Suprapubic skin (tissue), 4 donors: ENCODE measurements around the gene MATK. TPM values are rescaled to one million over a fixed set of nuclear protein-coding genes. Genes with fewer than 3 reads are reported as not detected.

Experiments used
- DNase-seq, 2 donors: peaks; one replicate each; pipeline ENCODE4 v3.0.0-alpha.2; 2019; ENCODE audit warnings: low spot score in 2 of 2
- H3K27ac ChIP-seq: fragments of 200-600 bp; sonication (generic); one replicate; pipeline ENCODE4 v1.5.1; 2019
- H3K27me3 ChIP-seq: fragments of 200-600 bp; sonication (generic); one replicate; pipeline ENCODE4 v1.5.1; 2019
- H3K36me3 ChIP-seq: fragments of 200-600 bp; sonication (generic); one replicate; pipeline ENCODE4 v1.5.1; 2019
- H3K4me1 ChIP-seq: fragments of 200-600 bp; sonication (generic); one replicate; pipeline ENCODE4 v1.5.1; 2019
- H3K4me3 ChIP-seq: fragments of 200-600 bp; sonication (generic); one replicate; pipeline ENCODE4 v1.5.1; 2019; ENCODE audit warnings: mild to moderate bottlenecking
- H3K9me3 ChIP-seq: fragments of 200-600 bp; sonication (generic); one replicate; pipeline ENCODE4 v1.5.1; 2019
- CTCF ChIP-seq, 2 donors: fragments of 200-600 bp in 1 of 2; fragments of 450-650 bp in 1 of 2; sonication (generic) in 1 of 2; IDR thresholded peaks; one replicate each; pipeline ENCODE4 v1.5.1; 2016 to 2019; ENCODE audit warnings: antibody characterized with exemption in 2 of 2, mild to moderate bottlenecking in 1 of 2, moderate library complexity in 1 of 2
- EP300 ChIP-seq: sonication (generic); formaldehyde crosslinking; IDR thresholded peaks from one replicate; pipeline ENCODE4 v1.6.1; 2017; ENCODE audit warnings: antibody characterized with exemption
- POLR2A ChIP-seq, 2 donors: fragments of 450-650 bp; IDR thresholded peaks; one replicate each; pipeline ENCODE4 v1.6.1; 2017; ENCODE audit warnings: antibody characterized with exemption in 2 of 2, mild to moderate bottlenecking in 2 of 2, moderate library complexity in 2 of 2
- POLR2AphosphoS5 ChIP-seq, 3 donors: sonication (generic); formaldehyde crosslinking; IDR thresholded peaks; one replicate each; pipeline ENCODE4 v1.6.1; 2017; ENCODE audit warnings: antibody characterized with exemption in 3 of 3
- WGBS: methylation state at CpG from one replicate; pipeline ENCODE4 v1.1.5; 2018; 5-methylcytosine and 5-hydroxymethylcytosine counted together
- total RNA-seq, 4 donors: library from RNA; depleted of rRNA; stranded (reverse); fragments of >200 nt; gene quantifications; one replicate each; pipeline ENCODE4 v1.1.0, GENCODE V29; 2016

The MATK gene
- total RNA-seq, 4 donors from 2014 or later = 0.57 to 5.4 (median 2.0) TPM

GRCh38 chr19:3733549-3734309, 52.5 kb downstream of the MATK start:
- DNase-seq = no peak
- Histone ChIP-seq H3K9me3 (no peaks in the 10 kb centered on the region), H3K27me3 (peaks cover 8% of the 10 kb centered on the region), H3K27ac (no peak overlapping the region), H3K4me3 (no peak overlapping the region), H3K4me1 (no peaks in the 10 kb centered on the region), H3K36me3 (no peaks in the 10 kb centered on the region)
- no peak for TF ChIP-seq EP300
- 57% methylated on average over 11 of the region's 20 CpGs for WGBS

GRCh38 chr19:3732108-3732507, 54.1 kb downstream of the MATK start:
- Histone ChIP-seq H3K4me1 (no peaks in the 10 kb centered on the region), H3K27me3 (peaks cover 8% of the 10 kb centered on the region), H3K4me3 (no peak overlapping the region), H3K9me3 (no peaks in the 10 kb centered on the region), H3K27ac (no peak overlapping the region), H3K36me3 (no peaks in the 10 kb centered on the region)
- TF ChIP-seq POLR2AphosphoS5 (IDR thresholded peaks at IDR 0.05) (no peak), POLR2A (IDR thresholded peaks at IDR 0.05) (no peak), EP300 (no peak), CTCF (IDR thresholded peaks at IDR 0.05) (no peak)
- DNase-seq = no peak
- 82% methylated on average over 1 of the region's 1 CpG for WGBS

- WGBS = 92% methylated on average over 16 of the region's 32 CpGs
- no peak for DNase-seq
- no peak overlapping the region for H3K4me3 ChIP-seq
- no peaks in the 10 kb centered on the region for H3K36me3 ChIP-seq
- no peak overlapping the region for H3K27ac ChIP-seq
- TF ChIP-seq CTCF (IDR thresholded peaks at IDR 0.05) (no peak), POLR2A (IDR thresholded peaks at IDR 0.05) (no peak), POLR2AphosphoS5 (IDR thresholded peaks at IDR 0.05) (no peak), EP300 (no peak)
- H3K27me3 ChIP-seq = peaks cover 14% of the 10 kb centered on the region
- H3K4me1 ChIP-seq = no peaks in the 10 kb centered on the region
- no peaks in the 10 kb centered on the region for H3K9me3 ChIP-seq
These were observed 55.7 kb downstream of the MATK start for GRCh38 chr19:3730457-3730958.

Other genes with a start within 250 kb of the MATK start
- 1 to 10 TPM in 2 of 4 donors, not detected in 2; 2.4 to 5.2 TPM for gene TEKTIP1, start 247.2 kb downstream of the MATK start, total RNA-seq
- 100 to 1,000 TPM in 2 of 4 donors, 10 to 100 TPM in 2; 60.4 to 206 (median 119) TPM for gene MFSD12, start 228.8 kb downstream of the MATK start, total RNA-seq
- 100 to 1,000 TPM in 3 of 4 donors, 10 to 100 TPM in 1; 87.9 to 135 (median 118) TPM for gene HMG20B, start 213.4 kb downstream of the MATK start, total RNA-seq
- under 1 TPM; 0.19 to 0.89 (median 0.37) TPM for gene GIPC3, start 200.9 kb downstream of the MATK start, total RNA-seq
- gene TBXA2R, start 179.5 kb downstream of the MATK start, total RNA-seq = under 1 TPM; 0.32 to 0.85 (median 0.41) TPM
- 10 to 100 TPM; 22.6 to 29.9 (median 27.9) TPM for gene CACTIN, start 159.6 kb downstream of the MATK start, total RNA-seq
- gene PIP5K1C, start 85.9 kb downstream of the MATK start, total RNA-seq = 10 to 100 TPM; 16.5 to 25.7 (median 20.8) TPM
- gene TJP3, start 78.0 kb downstream of the MATK start, total RNA-seq = 10 to 100 TPM; 11.4 to 28.1 (median 20.1) TPM
- 10 to 100 TPM; 19.8 to 55.0 (median 25.8) TPM for gene APBA3, start 24.7 kb downstream of the MATK start, total RNA-seq
- gene MRPL54, start 23.7 kb downstream of the MATK start, total RNA-seq = 10 to 100 TPM; 41.5 to 92.6 (median 63.7) TPM
- gene RAX2, start 14.2 kb downstream of the MATK start, total RNA-seq = not detected
- 1 to 10 TPM in 2 of 4 donors, not detected in 2; 2.5 to 4.8 TPM for gene ZFR2, start 82.7 kb upstream of the MATK start, total RNA-seq
- not detected for gene ATCAY, start 94.3 kb upstream of the MATK start, total RNA-seq
- not detected for gene NMRK2, start 146.7 kb upstream of the MATK start, total RNA-seq
- gene DAPK3, start 184.7 kb upstream of the MATK start, total RNA-seq = 10 to 100 TPM; 56.5 to 71.8 (median 61.7) TPM
- 1,000 to 10,000 TPM; 1,423 to 2,137 (median 2,023) TPM for gene EEF2, start 199.1 kb upstream of the MATK start, total RNA-seq
- gene PIAS4, start 221.4 kb upstream of the MATK start, total RNA-seq = 10 to 100 TPM; 17.1 to 28.7 (median 22.6) TPM